ENCODE measurements around the gene ARHGAP25. TPM values are rescaled to one million over a fixed set of nuclear protein-coding genes. Genes with fewer than 3 reads are reported as not detected.

ARHGAP25 gene
- total RNA-seq, 1 experiment from 2014 or later = 6.2 TPM

DNA sequence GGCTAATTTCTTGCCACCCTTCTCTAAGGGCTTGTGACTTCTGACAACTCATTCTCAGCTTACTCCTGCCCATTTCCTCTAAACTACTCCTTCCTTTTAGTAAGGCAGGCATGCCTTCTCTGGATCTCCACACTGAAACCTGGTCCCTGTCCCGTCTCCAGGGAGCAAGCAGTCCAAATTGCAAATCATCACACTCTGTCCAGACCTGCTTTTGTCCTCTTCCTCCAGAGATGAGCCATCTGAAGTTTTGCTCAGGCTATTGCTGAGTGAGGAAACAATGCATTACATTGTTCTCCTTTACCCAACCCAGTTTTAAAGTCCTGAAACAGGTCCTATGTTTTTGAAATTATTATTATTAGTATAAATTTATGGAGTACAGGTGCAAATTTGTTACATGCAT lies 57.3 kb downstream of the ARHGAP25 start:
- POLR2A ChIA-PET (ENCODE audit: low non-redundant PET) = no interaction called here
- no peak for DNase-seq (ENCODE audit: low spot score)
- no peaks in the 10 kb centered on the region for H3K36me3 ChIP-seq (ENCODE audit: insufficient read depth, low read length, poor library complexity, severe bottlenecking)
- CTCF ChIA-PET = interaction anchor here (2.2 kb wide), 1 partner anchor 40 kb away, joined by 6 read pairs; no protein-coding TSS in a partner anchor
- no peaks in the 10 kb centered on the region for H3K27me3 ChIP-seq (replicated peaks; ENCODE audit: insufficient read depth, low read depth, low read length, poor library complexity)
- no TSS peak for BruUV-seq (replicated peaks)
- no peak overlapping the region for H3K4me3 ChIP-seq (ENCODE audit: low read depth, low read length, poor library complexity, severe bottlenecking)
- peaks cover 7% of the 10 kb centered on the region for H3K4me1 ChIP-seq (ENCODE audit: insufficient read depth, low read length, poor library complexity, severe bottlenecking)
- intact Hi-C loops (cut with micrococcal nuclease; ENCODE audit: unreplicated experiment) = no loop called here
- H3K27ac ChIP-seq (ENCODE audit: low read depth, low read length, poor library complexity, severe bottlenecking) = no peak overlapping the region
- TF ChIP-seq, protein P1, sequence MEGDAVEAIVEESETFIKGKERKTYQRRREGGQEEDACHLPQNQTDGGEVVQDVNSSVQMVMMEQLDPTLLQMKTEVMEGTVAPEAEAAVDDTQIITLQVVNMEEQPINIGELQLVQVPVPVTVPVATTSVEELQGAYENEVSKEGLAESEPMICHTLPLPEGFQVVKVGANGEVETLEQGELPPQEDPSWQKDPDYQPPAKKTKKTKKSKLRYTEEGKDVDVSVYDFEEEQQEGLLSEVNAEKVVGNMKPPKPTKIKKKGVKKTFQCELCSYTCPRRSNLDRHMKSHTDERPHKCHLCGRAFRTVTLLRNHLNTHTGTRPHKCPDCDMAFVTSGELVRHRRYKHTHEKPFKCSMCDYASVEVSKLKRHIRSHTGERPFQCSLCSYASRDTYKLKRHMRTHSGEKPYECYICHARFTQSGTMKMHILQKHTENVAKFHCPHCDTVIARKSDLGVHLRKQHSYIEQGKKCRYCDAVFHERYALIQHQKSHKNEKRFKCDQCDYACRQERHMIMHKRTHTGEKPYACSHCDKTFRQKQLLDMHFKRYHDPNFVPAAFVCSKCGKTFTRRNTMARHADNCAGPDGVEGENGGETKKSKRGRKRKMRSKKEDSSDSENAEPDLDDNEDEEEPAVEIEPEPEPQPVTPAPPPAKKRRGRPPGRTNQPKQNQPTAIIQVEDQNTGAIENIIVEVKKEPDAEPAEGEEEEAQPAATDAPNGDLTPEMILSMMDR (conservative IDR thresholded peaks at IDR 0.05; ENCODE audit: low read depth, low read length) = no peak
- TF ChIP-seq EZH2 (IDR thresholded peaks at IDR 0.05; ENCODE audit: borderline replicate concordance, low read depth, low read length, poor library complexity, severe bottlenecking) = no peak
- no peaks in the 10 kb centered on the region for H3K9me3 ChIP-seq (ENCODE audit: low read depth, low read length, poor library complexity, severe bottlenecking)

DNA sequence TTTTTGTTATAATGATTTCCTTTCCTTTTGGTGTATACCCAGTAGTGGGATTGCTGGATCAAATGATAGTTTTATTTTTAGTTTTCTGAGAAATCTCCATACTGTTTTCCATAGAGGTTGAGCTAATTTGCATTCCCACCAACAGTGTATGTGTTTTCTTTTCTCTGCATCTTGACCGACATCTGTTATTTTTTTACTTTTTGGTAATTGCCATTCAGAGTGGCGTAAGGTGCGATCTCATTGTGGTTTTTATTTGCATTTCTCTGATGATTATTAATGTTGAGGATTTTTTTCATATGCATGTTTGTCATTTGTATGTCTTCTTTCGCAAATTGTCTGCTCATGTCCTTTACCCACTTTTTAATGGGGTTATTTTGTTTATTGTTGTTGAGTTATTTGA lies 58.1 kb downstream of the ARHGAP25 start:
- H3K36me3 ChIP-seq (ENCODE audit: insufficient read depth, low read length, poor library complexity, severe bottlenecking) = no peaks in the 10 kb centered on the region
- BruUV-seq (replicated peaks) = no TSS peak
- no peaks in the 10 kb centered on the region for H3K9me3 ChIP-seq (ENCODE audit: low read depth, low read length, poor library complexity, severe bottlenecking)
- H3K27ac ChIP-seq (ENCODE audit: low read depth, low read length, poor library complexity, severe bottlenecking) = no peak overlapping the region
- DNase-seq (ENCODE audit: low spot score) = no peak
- intact Hi-C loops (cut with micrococcal nuclease; ENCODE audit: unreplicated experiment) = no loop called here
- no peaks in the 10 kb centered on the region for H3K27me3 ChIP-seq (replicated peaks; ENCODE audit: insufficient read depth, low read depth, low read length, poor library complexity)
- H3K4me1 ChIP-seq (ENCODE audit: insufficient read depth, low read length, poor library complexity, severe bottlenecking) = peaks cover 7% of the 10 kb centered on the region
- H3K4me3 ChIP-seq (ENCODE audit: low read depth, low read length, poor library complexity, severe bottlenecking) = no peak overlapping the region
- TF ChIP-seq EZH2 (IDR thresholded peaks at IDR 0.05; ENCODE audit: borderline replicate concordance, low read depth, low read length, poor library complexity, severe bottlenecking) = no peak
- TF ChIP-seq, protein P1 (conservative IDR thresholded peaks at IDR 0.05; ENCODE audit: low read depth, low read length) = no peak
- ChIA-PET POLR2A (ENCODE audit: low non-redundant PET) (no interaction called here), CTCF (no interaction called here)

DNA sequence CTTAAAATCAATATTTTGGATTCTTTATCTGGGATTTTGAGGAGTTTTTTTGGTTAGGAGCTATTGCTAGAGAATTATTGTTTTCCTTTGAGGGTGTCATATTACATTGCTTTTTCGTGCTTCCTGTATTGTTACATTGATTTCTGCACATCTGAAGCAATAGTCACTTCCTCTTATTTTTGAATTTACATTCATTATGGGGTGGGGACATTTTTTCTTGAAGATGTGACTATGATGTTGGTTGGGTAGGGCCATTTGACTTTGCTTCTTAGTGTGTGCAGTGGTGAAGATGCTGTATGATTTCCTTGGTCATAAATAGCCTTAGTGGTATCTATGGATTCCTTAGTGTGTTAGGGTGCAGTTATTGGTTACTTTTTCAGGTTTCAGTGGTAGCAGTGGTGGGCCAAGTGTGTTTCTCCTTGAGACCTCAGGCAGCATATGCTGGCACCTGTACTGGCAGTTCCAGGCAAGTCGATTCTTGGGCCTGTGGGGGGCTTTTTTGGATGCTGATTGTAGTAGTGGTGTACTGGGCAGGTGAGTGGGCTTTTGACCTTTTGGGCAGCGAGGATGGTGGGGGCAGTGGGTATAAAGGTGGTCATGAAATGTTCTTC lies 61.8 kb downstream of the ARHGAP25 start:
- DNase-seq (ENCODE audit: low spot score) = peak; percentile 15
- Histone ChIP-seq H3K36me3 (ENCODE audit: insufficient read depth, low read length, poor library complexity, severe bottlenecking) (no peaks in the 10 kb centered on the region), H3K27ac (ENCODE audit: low read depth, low read length, poor library complexity, severe bottlenecking) (no peak overlapping the region), H3K27me3 (replicated peaks; ENCODE audit: insufficient read depth, low read depth, low read length, poor library complexity) (no peaks in the 10 kb centered on the region), H3K4me1 (ENCODE audit: insufficient read depth, low read length, poor library complexity, severe bottlenecking) (peaks cover 7% of the 10 kb centered on the region), H3K4me3 (ENCODE audit: low read depth, low read length, poor library complexity, severe bottlenecking) (no peak overlapping the region), H3K9me3 (ENCODE audit: low read depth, low read length, poor library complexity, severe bottlenecking) (no peaks in the 10 kb centered on the region)
- CTCF ChIA-PET = no interaction called here
- no TSS peak for BruUV-seq (replicated peaks)
- TF ChIP-seq, protein P1 (conservative IDR thresholded peaks at IDR 0.05; ENCODE audit: low read depth, low read length) = no peak
- no peak for TF ChIP-seq EZH2 (IDR thresholded peaks at IDR 0.05; ENCODE audit: borderline replicate concordance, low read depth, low read length, poor library complexity, severe bottlenecking)
- intact Hi-C loops (cut with micrococcal nuclease; ENCODE audit: unreplicated experiment) = no loop called here
- POLR2A ChIA-PET (ENCODE audit: low non-redundant PET) = no interaction called here

Measured in A673 (cell line).